ENCODE data around the gene CORIN.

CORIN gene

GRCh38 chr4:47744843-47745382 is 93.0 kb downstream of the CORIN start:
- H3K36me3 ChIP-seq (ENCODE audit: control insufficient read depth in 2 of 2, insufficient read depth in 1 of 2, low read length in 2 of 2) = no peaks in the 10 kb centered on the region
- H3K9me3 ChIP-seq (ENCODE audit: control insufficient read depth, insufficient read depth, low read depth, low read length) = no peaks in the 10 kb centered on the region
- H3K4me1 ChIP-seq (ENCODE audit: control insufficient read depth, insufficient read depth, low read length) = no peaks in the 10 kb centered on the region
- no peak for TF ChIP-seq TCF7L2 (IDR thresholded peaks at IDR 0.05; ENCODE audit: borderline replicate concordance, low read depth, low read length)
- no peak for TF ChIP-seq ZXDB (tag by site-specific recombination; IDR thresholded peaks at IDR 0.05)
- no peak for TF ChIP-seq ZNF132 (tag by site-specific recombination; IDR thresholded peaks at IDR 0.05; ENCODE audit: borderline replicate concordance)
- TF ChIP-seq ZNF580 (tag by site-specific recombination; IDR thresholded peaks at IDR 0.05) = no peak
- no peak for TF ChIP-seq ZFHX2 (tag by site-specific recombination; conservative IDR thresholded peaks at IDR 0.05)
- CTCF ChIA-PET = no interaction called here
- POLR2A ChIA-PET = no interaction called here
- H3K27ac ChIP-seq (ENCODE audit: extremely low read depth, low read depth, low read length) = no peak overlapping the region
- no peak overlapping the region for H3K4me3 ChIP-seq (ENCODE audit: low read depth, low read length)

GRCh38 chr4:47744253-47744652 is 93.6 kb downstream of the CORIN start:
- TF ChIP-seq BCL6B (tag by site-specific recombination; IDR thresholded peaks at IDR 0.05) (no peak), ZNF677 (tag by site-specific recombination; IDR thresholded peaks at IDR 0.05) (no peak), ZSCAN30 (tag by site-specific recombination; IDR thresholded peaks at IDR 0.05) (no peak), MYNN (tag by site-specific recombination; IDR thresholded peaks at IDR 0.05; ENCODE audit: borderline replicate concordance) (no peak), HOXA7 (CRISPR knock-in tag; IDR thresholded peaks at IDR 0.05; ENCODE audit: borderline replicate concordance) (no peak), ZNF555 (tag by site-specific recombination; conservative IDR thresholded peaks at IDR 0.05) (no peak), ZNF223 (tag by site-specific recombination; IDR thresholded peaks at IDR 0.05) (no peak), OSR2 (tag by site-specific recombination; IDR thresholded peaks at IDR 0.05) (no peak), ZNF449 (tag by site-specific recombination; IDR thresholded peaks at IDR 0.05) (no peak), ZNF121 (tag by site-specific recombination; IDR thresholded peaks at IDR 0.05) (no peak), SP2 (tag by site-specific recombination; IDR thresholded peaks at IDR 0.05) (no peak), ZNF530 (tag by site-specific recombination; IDR thresholded peaks at IDR 0.05; ENCODE audit: low read depth) (no peak)
- TF ChIP-seq, protein P1, sequence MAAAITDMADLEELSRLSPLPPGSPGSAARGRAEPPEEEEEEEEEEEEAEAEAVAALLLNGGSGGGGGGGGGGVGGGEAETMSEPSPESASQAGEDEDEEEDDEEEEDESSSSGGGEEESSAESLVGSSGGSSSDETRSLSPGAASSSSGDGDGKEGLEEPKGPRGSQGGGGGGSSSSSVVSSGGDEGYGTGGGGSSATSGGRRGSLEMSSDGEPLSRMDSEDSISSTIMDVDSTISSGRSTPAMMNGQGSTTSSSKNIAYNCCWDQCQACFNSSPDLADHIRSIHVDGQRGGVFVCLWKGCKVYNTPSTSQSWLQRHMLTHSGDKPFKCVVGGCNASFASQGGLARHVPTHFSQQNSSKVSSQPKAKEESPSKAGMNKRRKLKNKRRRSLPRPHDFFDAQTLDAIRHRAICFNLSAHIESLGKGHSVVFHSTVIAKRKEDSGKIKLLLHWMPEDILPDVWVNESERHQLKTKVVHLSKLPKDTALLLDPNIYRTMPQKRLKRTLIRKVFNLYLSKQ (tag by site-specific recombination; IDR thresholded peaks at IDR 0.05; ENCODE audit: borderline replicate concordance) = no peak
- no peaks in the 10 kb centered on the region for H3K4me1 ChIP-seq (ENCODE audit: control insufficient read depth, insufficient read depth, low read length)
- ChIA-PET CTCF (no interaction called here), POLR2A (no interaction called here)
- H3K4me3 ChIP-seq (ENCODE audit: low read depth, low read length) = no peak overlapping the region
- no peak overlapping the region for H3K27ac ChIP-seq (ENCODE audit: extremely low read depth, low read depth, low read length)
- H3K9me3 ChIP-seq (ENCODE audit: control insufficient read depth, insufficient read depth, low read depth, low read length) = no peaks in the 10 kb centered on the region
- H3K36me3 ChIP-seq (ENCODE audit: control insufficient read depth in 2 of 2, insufficient read depth in 1 of 2, low read length in 2 of 2) = no peaks in the 10 kb centered on the region

DNA sequence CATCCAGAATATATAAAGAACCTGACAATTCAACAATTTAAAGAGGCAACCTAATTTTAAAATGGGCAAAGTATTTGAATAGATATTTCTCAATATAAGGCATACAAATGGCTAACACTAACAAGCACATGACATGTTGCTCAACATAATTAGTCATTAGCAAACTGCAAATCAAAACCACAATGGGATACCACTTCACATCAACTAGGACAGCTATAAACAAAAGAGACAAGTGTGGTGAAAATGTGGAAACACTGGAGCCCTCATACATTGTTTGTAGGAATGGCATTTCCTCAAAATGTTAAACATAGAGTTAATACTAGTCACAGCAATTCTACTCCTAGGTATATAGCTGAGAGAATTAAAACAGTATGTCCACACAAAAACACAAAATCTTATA is 96.7 kb downstream of the CORIN start:
- ChIA-PET POLR2A (no interaction called here), CTCF (interaction anchor here (0.8 to 0.9 kb wide), 3 partner anchors 13 to 49 kb away, joined by 3 read pairs; no protein-coding TSS in a partner anchor)
- no peaks in the 10 kb centered on the region for H3K4me1 ChIP-seq (ENCODE audit: control insufficient read depth, insufficient read depth, low read length)
- no peak overlapping the region for H3K27ac ChIP-seq (ENCODE audit: extremely low read depth, low read depth, low read length)
- H3K4me3 ChIP-seq (ENCODE audit: low read depth, low read length) = no peak overlapping the region
- no peaks in the 10 kb centered on the region for H3K9me3 ChIP-seq (ENCODE audit: control insufficient read depth, insufficient read depth, low read depth, low read length)
- H3K36me3 ChIP-seq (ENCODE audit: control insufficient read depth in 2 of 2, insufficient read depth in 1 of 2, low read length in 2 of 2) = no peaks in the 10 kb centered on the region
- TF ChIP-seq ZNF785 (tag by site-specific recombination; IDR thresholded peaks at IDR 0.05) (no peak), HOXA7 (CRISPR knock-in tag; IDR thresholded peaks at IDR 0.05; ENCODE audit: borderline replicate concordance) (no peak), ZNF114 (tag by site-specific recombination; IDR thresholded peaks at IDR 0.05) (no peak), YY1 (tag by site-specific recombination; IDR thresholded peaks at IDR 0.05) (no peak), ZSCAN30 (tag by site-specific recombination; IDR thresholded peaks at IDR 0.05) (no peak), HOXC10 (CRISPR knock-in tag; IDR thresholded peaks at IDR 0.05) (no peak)
- TF ChIP-seq, protein P2, sequence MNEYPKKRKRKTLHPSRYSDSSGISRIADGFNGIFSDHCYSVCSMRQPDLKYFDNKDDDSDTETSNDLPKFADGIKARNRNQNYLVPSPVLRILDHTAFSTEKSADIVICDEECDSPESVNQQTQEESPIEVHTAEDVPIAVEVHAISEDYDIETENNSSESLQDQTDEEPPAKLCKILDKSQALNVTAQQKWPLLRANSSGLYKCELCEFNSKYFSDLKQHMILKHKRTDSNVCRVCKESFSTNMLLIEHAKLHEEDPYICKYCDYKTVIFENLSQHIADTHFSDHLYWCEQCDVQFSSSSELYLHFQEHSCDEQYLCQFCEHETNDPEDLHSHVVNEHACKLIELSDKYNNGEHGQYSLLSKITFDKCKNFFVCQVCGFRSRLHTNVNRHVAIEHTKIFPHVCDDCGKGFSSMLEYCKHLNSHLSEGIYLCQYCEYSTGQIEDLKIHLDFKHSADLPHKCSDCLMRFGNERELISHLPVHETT (tag by site-specific recombination; IDR thresholded peaks at IDR 0.05) = no peak
- TF ChIP-seq, protein P3, sequence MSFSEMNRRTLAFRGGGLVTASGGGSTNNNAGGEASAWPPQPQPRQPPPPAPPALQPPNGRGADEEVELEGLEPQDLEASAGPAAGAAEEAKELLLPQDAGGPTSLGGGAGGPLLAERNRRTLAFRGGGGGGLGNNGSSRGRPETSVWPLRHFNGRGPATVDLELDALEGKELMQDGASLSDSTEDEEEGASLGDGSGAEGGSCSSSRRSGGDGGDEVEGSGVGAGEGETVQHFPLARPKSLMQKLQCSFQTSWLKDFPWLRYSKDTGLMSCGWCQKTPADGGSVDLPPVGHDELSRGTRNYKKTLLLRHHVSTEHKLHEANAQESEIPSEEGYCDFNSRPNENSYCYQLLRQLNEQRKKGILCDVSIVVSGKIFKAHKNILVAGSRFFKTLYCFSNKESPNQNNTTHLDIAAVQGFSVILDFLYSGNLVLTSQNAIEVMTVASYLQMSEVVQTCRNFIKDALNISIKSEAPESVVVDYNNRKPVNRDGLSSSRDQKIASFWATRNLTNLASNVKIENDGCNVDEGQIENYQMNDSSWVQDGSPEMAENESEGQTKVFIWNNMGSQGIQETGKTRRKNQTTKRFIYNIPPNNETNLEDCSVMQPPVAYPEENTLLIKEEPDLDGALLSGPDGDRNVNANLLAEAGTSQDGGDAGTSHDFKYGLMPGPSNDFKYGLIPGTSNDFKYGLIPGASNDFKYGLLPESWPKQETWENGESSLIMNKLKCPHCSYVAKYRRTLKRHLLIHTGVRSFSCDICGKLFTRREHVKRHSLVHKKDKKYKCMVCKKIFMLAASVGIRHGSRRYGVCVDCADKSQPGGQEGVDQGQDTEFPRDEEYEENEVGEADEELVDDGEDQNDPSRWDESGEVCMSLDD (tag by site-specific recombination; IDR thresholded peaks at IDR 0.05) = no peak
